HL-60/S4 treated with retinoic acid at 250 ng/mL for 4 days and 3 days (cell line): ENCODE data around the gene SLC44A5.
"Not testable (repeated sequence)": the region's sequence is repeated elsewhere in the genome, so short reads cannot be mapped to it uniquely, and the experiment has no call there.

ENCODE experiments used
- in situ Hi-C: fragments of 300-500 bp; cut with MboI; formaldehyde crosslinking; loops from 2 replicates; pipeline ENCODE4 v1.7.0; 2022; ENCODE audit warnings: low sequenced_read_pairs

Gene SLC44A5

GRCh38 chr1:75203415-75204277 lies 407.3 kb downstream of the SLC44A5 start:
- in situ Hi-C loops: no loop called here

- in situ Hi-C loops: no loop called here
These were observed 408.2 kb downstream of the SLC44A5 start for GRCh38 chr1:75202751-75203150.

- in situ Hi-C loops: no loop called here
These were observed 412.2 kb downstream of the SLC44A5 start for GRCh38 chr1:75198761-75199160.

GRCh38 chr1:75198163-75198562 lies 412.8 kb downstream of the SLC44A5 start:
- in situ Hi-C loops: no loop called here

GRCh38 chr1:75188892-75189291 lies 422.0 kb downstream of the SLC44A5 start:
- in situ Hi-C loops: no loop called here

GRCh38 chr1:75181214-75181955 lies 429.5 kb downstream of the SLC44A5 start:
- in situ Hi-C loops: not testable (repeated sequence)

GRCh38 chr1:75174031-75174760 lies 436.7 kb downstream of the SLC44A5 start:
- in situ Hi-C loops: no loop called here

- in situ Hi-C loops: no loop called here
These were observed 438.4 kb downstream of the SLC44A5 start for GRCh38 chr1:75172556-75172955.

- in situ Hi-C loops: no loop called here
These were observed 439.0 kb downstream of the SLC44A5 start for GRCh38 chr1:75171876-75172275.

GRCh38 chr1:75170981-75171380 lies 439.9 kb downstream of the SLC44A5 start:
- in situ Hi-C loops: no loop called here

GRCh38 chr1:75170011-75170410 lies 440.9 kb downstream of the SLC44A5 start:
- in situ Hi-C loops: no loop called here

GRCh38 chr1:75166821-75167220 lies 444.1 kb downstream of the SLC44A5 start:
- in situ Hi-C loops: no loop called here

- in situ Hi-C loops: no loop called here
These were observed 445.6 kb downstream of the SLC44A5 start for GRCh38 chr1:75165264-75165663.

- in situ Hi-C loops: no loop called here
These were observed 451.8 kb downstream of the SLC44A5 start for GRCh38 chr1:75159154-75159553.
